Erythroblast (primary cell): ENCODE results near the gene SLC16A1.
"Not testable (repeated sequence)": the region's sequence is repeated elsewhere in the genome, so short reads cannot be mapped to it uniquely, and the experiment has no call there.

Experiments used
- DNase-seq, 2 experiments: peaks; one replicate each; lab custom pipeline; 2025; lab: John Stamatoyannopoulos, UW
- GATA1 ChIP-seq: IDR thresholded peaks from 2 replicates; pipeline ENCODE4 v1.6.1; 2011; ENCODE audit warnings: low read depth, mild to moderate bottlenecking, control low read depth, low read length, moderate library complexity
- POLR2A ChIP-seq: IDR thresholded peaks from 2 replicates; pipeline ENCODE4 v1.6.1; 2011; ENCODE audit warnings: mild to moderate bottlenecking, low read length

SLC16A1 gene, protein sequence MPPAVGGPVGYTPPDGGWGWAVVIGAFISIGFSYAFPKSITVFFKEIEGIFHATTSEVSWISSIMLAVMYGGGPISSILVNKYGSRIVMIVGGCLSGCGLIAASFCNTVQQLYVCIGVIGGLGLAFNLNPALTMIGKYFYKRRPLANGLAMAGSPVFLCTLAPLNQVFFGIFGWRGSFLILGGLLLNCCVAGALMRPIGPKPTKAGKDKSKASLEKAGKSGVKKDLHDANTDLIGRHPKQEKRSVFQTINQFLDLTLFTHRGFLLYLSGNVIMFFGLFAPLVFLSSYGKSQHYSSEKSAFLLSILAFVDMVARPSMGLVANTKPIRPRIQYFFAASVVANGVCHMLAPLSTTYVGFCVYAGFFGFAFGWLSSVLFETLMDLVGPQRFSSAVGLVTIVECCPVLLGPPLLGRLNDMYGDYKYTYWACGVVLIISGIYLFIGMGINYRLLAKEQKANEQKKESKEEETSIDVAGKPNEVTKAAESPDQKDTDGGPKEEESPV

DNA sequence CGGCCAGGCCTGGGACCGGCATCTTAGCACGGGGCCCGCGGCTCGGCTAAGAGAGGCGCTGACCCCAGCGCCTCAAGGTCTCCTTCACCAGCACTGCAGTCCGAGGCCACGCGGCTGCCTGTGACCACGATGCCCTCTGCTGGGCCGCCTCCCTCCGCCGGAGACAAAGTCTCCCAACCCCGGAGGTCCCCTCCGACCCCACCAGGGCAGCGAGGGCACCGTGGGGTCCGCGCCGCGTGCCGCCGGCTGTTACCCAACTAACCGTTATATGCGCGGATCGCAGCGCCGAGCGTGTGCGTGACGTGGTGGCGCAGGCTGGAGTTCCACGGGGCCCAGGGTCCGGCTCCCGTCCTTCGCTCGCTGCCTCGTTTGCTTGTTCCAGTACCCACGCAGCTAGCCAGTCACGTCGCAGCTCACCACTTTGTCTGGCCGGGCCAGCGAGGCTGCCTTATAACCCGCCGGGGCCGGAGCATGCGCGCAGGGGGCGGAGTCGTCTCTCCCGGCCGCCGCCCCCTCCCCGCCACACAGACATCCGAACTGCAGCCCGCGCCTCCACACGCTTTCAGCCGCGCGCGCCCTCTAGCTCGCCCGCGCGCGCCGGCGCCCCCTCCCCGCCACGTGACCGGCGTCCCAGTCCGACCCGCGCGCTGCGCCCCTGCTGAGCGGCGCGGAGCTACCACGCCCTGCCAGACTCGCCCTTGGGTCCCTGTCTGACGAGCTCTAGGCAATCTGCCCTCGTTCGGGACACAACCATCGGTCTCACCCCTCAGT, at the start of gene SLC16A1:
Gene SLC16A1, minus strand, starts transcription at position 424 of the 771 bp plus-strand sequence. CDS start 26,888 bp downstream, outside the sequence.
- DNase-seq = peak; percentile 93 to 95
- TF ChIP-seq POLR2A (peak; percentile 77), GATA1 (no peak)

DNA sequence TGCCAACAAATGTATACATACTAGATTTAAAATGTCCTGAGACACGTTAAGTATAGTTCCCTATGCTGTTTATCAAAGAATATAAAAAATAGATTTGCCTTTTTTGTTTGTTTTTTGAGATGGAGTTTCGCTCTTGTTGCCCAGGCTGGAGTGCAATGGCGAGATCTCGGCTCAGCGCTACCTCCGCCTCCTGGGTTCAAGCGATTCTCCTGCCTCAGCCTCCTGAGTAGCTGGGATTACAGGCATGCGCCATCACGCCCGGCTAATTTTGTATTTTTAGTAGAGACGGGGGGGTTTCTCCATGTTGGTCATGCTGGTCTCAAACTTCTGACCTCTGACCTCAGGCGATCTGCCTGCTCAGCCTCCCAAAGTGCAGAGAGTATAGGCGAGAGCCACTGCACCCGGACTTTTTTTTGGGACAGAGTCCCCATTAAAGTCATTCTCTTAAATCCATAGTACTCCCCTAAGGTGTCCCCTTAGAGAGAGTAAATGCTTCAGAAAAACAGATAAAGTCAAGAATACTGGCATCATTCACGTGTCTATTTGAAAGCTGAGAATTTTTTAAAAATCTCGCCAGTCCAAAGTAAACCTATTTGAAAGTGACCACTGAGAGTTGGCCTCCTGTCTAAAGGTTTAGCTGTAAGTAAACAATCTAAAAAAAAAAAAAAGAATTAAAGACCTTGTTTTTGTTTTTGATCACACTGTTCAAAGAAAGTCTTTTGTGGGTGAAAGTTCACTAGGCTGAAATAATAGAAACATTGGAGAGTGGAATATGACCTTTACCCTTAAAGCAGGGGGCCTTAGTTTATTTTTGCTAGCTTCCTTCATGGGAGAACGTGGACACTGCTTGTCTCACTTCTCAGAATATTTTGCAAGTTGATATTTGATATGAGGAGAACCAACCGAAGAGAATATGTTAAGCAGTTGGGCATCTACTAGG, 48.0 kb upstream of the SLC16A1 start:
- TF ChIP-seq POLR2A = no peak
- TF ChIP-seq GATA1 = no peak
- DNase-seq = no peak

DNA sequence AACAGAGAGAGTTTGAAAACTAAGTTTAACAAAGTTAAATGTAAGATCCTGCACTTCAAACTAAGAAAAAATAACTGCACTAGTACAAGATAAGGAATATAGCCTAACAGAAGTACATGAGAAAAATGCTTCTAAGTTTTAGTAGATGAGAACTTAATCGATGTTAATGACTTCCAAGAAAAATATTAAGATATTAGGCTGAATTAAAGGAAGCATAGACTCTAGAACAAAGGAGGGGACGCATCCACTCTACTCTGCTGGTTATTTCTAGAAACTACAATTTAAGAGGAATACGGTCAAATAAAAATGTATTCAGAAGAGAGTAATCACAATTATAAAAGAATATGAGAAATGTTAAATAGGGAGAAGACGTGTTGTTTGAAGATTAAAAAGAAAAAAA, 46.3 kb upstream of the SLC16A1 start:
- no peak for TF ChIP-seq GATA1
- TF ChIP-seq POLR2A = no peak
- no peak for DNase-seq

- peak; percentile 43 to 55 for DNase-seq
- no peak for TF ChIP-seq POLR2A
- no peak for TF ChIP-seq GATA1
These were observed 42.7 kb upstream of the SLC16A1 start for GRCh38 chr1:112998592-112999235.

DNA sequence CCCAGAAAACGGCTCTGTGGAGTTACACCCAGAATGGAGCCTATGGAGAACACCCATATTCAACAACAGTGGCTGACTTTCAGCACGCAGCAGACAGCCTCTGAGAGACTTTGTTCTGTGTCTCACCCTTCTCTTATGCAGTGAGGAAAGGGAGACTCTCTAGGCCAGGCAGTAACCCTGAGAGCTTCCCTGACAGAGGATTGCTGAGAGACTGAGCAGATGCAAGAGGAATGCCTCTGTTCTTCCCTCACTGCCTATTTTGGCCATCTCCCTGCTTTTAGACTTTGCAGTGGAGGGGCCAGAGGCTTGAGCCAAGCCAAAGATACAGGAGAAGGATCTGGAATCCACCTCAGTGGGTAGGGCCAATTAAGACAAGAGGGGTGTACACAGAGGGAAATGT, 41.8 kb upstream of the SLC16A1 start:
- no peak for TF ChIP-seq GATA1
- TF ChIP-seq POLR2A = no peak
- DNase-seq = no peak

- no peak for DNase-seq
- TF ChIP-seq GATA1 (no peak), POLR2A (no peak)
These were observed 39.9 kb upstream of the SLC16A1 start for GRCh38 chr1:112995890-112996289.

GRCh38 chr1:112995021-112995420, 39.0 kb upstream of the SLC16A1 start:
- not testable (repeated sequence) for DNase-seq

GRCh38 chr1:112992780-112993179, 36.8 kb upstream of the SLC16A1 start:
- TF ChIP-seq POLR2A = no peak
- TF ChIP-seq GATA1 = no peak
- DNase-seq = no peak

DNA sequence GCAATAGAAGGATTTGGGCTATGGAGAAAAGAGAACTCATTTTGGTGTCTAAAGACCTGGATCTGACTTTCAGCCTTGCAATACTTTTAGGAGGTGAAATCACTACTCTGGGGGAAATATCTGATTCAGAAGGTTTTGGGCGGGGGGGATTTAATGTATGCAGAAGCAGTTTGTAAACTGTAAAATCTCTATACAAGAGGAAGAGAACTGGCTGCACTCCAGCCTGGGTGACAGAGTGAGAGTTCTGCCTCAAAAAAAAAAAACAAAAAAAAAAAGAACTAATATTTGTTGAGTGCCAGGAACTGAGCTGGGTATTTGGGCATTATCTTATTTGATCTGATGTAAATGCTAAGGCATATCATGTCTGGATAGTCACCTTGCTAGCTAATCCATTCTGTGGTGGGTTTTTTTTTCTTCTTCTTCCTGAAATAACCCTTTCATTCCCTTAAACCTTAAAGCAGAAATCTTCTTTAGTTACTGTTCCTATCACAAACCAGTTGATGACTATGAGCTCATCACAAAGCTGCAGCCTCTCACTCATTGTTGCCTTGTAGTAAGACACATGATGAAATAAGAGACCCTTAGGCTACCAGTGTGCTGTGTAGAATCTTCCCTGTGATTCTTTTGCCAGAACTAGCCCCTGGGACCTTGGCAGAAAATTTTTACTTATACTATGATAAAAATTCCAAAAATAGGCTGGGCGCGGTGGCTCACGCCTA, 35.6 kb upstream of the SLC16A1 start:
- TF ChIP-seq GATA1 (no peak), POLR2A (no peak)
- DNase-seq = no peak

DNA sequence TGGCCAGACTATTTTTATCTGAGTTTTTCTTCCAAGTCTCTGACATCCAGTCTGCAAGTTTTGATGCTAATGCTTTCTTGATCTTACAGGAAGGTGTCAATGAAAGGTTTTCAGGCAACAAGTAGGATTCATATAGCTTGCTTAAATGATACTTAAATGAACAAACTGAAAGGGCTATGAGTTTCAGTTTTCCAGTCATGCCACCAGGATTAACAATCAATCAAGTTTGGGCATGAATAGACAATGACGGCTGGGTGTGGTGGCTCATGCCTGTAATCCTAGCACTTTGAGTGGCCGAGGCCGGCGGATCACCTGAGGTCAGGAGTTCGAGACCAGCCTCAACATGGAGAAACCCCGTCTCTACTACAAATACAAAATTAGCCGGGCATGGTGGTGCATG, 34.3 kb upstream of the SLC16A1 start:
- no peak for DNase-seq

DNA sequence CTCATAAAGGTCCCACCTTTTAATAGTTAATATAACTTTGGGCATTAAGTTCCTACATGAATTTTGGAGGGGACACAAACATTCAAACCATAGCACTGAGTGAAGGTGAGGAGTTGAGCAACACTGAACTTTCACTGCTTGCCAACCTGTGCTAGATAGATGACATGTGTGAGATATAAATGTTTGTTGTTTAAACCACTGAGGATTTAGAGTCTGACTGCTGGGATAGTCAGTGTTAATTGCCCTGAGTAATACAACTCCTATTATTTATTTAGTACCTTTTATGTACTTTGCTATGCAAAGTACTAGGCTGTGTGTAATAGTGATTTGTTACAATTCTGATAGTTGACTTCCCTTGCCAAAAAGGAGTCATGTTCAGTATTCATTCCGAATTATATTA, 32.4 kb upstream of the SLC16A1 start:
- TF ChIP-seq GATA1 = no peak
- DNase-seq = no peak

More for the DNA sequence above, 34.3 kb upstream of the SLC16A1 start:
- no peak for TF ChIP-seq GATA1
- TF ChIP-seq POLR2A = no peak

- no peak for DNase-seq
- TF ChIP-seq GATA1 (no peak), POLR2A (no peak)
These were observed 29.1 kb upstream of the SLC16A1 start for GRCh38 chr1:112985123-112985522.
